Measurements from ENCODE around the gene ARHGEF38.
"Not testable (repeated sequence)": the region's sequence is repeated elsewhere in the genome, so short reads cannot be mapped to it uniquely, and the experiment has no call there.

The ARHGEF38 gene

GRCh38 chr4:105715692-105716278 lies 163.4 kb downstream of the ARHGEF38 start:
- peak; percentile 45 for DNase-seq

- no peak for DNase-seq
These were observed 166.8 kb downstream of the ARHGEF38 start for GRCh38 chr4:105719204-105719603.

GRCh38 chr4:105725623-105726022 lies 173.2 kb downstream of the ARHGEF38 start:
- no peak for DNase-seq

- DNase-seq, result not testable (repeated sequence)
These were observed 177.5 kb downstream of the ARHGEF38 start for GRCh38 chr4:105729895-105730294.

Data from NCI-H2029 treated with DMSO at 0.1 percent for 48 hours (cell line).